ENCODE results near the gene RABAC1.

RABAC1 gene

DNA sequence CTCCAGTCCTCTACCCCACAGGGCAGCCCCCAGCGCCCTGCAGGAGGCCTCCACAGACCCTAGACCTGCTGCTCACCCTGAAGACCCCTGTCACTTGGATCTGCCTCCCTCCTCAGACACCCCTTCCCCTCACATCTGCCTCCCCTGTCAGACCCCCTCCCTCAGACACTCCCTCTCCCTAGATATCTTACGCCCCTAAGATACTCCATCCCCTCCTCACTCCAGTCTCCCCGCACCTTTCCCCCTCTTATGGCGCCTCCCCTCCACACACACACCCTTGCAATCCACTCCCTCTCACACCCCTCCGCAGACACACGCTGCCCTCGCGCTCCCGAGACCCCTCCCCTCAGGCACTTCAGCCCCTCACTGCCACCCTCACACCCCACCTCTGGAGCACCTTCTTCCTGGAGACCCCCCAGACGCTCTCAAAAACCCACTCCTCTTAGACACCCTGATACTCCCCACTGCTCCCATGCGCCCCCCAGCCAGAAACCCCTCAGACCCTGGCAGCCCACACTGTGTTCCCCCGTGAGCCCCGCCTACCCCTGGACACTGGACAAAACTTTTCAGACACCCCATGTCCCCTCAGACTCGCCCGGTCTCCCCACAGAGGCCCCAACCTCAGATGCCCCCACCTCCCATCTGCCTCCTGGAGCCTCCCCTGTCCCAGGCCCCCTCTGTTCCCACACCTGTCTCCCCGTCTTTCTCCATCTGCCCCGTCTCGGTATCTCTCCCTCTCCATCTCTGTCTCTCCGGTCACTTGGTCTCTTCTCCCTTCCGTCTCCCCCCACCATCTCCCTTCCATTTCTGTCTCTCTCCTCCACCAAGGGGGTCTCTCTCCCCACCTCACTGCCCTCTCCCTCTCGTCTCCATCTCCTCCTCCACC is 45.3 kb downstream of the RABAC1 start:
- TF ChIP-seq CSDC2 (CRISPR knock-in tag; IDR thresholded peaks at IDR 0.05) (no peak), TOX (CRISPR knock-in tag; IDR thresholded peaks at IDR 0.05; ENCODE audit: borderline replicate concordance) (no peak), BACH2 (CRISPR knock-in tag; IDR thresholded peaks at IDR 0.05; ENCODE audit: borderline replicate concordance) (no peak), ZNF565 (CRISPR knock-in tag; conservative IDR thresholded peaks at IDR 0.05; ENCODE audit: low read depth) (no peak), ARNTL (CRISPR knock-in tag; IDR thresholded peaks at IDR 0.05; ENCODE audit: borderline replicate concordance, low read depth) (no peak), CREB5 (CRISPR knock-in tag; IDR thresholded peaks at IDR 0.05; ENCODE audit: low read depth) (no peak)
- ATAC-seq = peak; percentile 6; the same call in 2 of the 3 replicates

DNA sequence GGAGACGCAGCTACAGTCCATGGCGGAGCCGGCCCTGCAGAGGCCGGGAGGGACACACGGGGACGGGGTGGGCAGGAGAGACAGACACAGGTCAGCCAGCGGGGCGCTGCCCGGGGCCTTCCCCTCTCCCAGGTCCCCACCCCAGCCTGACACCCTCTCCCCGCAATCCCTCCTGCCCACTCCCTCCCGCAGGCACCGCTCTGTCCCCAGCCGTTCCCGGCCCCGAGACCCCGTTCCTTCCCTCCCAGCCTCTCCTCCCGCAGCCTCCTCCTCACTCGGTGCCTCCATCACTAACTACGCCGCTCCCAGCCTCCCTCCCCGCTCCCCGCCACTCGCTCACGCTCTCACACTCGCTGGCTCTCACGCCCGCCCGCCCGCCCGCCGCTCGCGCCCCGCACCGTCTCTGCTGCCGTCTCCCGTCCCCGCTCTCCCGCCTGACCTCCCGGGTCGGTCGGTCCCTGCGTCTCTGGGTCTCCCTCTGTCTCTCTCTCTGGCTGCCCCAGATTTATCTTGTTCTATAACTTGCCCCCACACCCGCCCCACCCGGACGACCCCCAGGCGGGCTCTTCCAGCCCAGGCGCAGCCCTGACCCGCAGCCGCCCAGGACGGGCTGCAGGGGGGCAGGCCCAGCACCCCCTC is 46.1 kb downstream of the RABAC1 start:
- peak; percentile 62 for ATAC-seq
- TF ChIP-seq ZNF8 (CRISPR knock-in tag; IDR thresholded peaks at IDR 0.05) = no peak
- TF ChIP-seq ZNF565 (CRISPR knock-in tag; conservative IDR thresholded peaks at IDR 0.05; ENCODE audit: low read depth) = no peak
- TF ChIP-seq, protein P1, sequence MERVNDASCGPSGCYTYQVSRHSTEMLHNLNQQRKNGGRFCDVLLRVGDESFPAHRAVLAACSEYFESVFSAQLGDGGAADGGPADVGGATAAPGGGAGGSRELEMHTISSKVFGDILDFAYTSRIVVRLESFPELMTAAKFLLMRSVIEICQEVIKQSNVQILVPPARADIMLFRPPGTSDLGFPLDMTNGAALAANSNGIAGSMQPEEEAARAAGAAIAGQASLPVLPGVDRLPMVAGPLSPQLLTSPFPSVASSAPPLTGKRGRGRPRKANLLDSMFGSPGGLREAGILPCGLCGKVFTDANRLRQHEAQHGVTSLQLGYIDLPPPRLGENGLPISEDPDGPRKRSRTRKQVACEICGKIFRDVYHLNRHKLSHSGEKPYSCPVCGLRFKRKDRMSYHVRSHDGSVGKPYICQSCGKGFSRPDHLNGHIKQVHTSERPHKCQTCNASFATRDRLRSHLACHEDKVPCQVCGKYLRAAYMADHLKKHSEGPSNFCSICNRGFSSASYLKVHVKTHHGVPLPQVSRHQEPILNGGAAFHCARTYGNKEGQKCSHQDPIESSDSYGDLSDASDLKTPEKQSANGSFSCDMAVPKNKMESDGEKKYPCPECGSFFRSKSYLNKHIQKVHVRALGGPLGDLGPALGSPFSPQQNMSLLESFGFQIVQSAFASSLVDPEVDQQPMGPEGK (CRISPR knock-in tag; IDR thresholded peaks at IDR 0.05; ENCODE audit: borderline replicate concordance) = no peak
- no peak for TF ChIP-seq ZFP3 (CRISPR knock-in tag; IDR thresholded peaks at IDR 0.05)
- TF ChIP-seq POU6F1 (CRISPR knock-in tag; IDR thresholded peaks at IDR 0.05; ENCODE audit: borderline replicate concordance, low read depth) = no peak
- TF ChIP-seq, protein P2, sequence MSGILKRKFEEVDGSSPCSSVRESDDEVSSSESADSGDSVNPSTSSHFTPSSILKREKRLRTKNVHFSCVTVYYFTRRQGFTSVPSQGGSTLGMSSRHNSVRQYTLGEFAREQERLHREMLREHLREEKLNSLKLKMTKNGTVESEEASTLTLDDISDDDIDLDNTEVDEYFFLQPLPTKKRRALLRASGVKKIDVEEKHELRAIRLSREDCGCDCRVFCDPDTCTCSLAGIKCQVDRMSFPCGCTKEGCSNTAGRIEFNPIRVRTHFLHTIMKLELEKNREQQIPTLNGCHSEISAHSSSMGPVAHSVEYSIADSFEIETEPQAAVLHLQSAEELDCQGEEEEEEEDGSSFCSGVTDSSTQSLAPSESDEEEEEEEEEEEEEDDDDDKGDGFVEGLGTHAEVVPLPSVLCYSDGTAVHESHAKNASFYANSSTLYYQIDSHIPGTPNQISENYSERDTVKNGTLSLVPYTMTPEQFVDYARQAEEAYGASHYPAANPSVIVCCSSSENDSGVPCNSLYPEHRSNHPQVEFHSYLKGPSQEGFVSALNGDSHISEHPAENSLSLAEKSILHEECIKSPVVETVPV (CRISPR knock-in tag; IDR thresholded peaks at IDR 0.05) = no peak
- no peak for TF ChIP-seq BACH2 (CRISPR knock-in tag; IDR thresholded peaks at IDR 0.05; ENCODE audit: borderline replicate concordance)
- no peak for TF ChIP-seq ARNTL (CRISPR knock-in tag; IDR thresholded peaks at IDR 0.05; ENCODE audit: borderline replicate concordance, low read depth)

- no peak for TF ChIP-seq ZNF565 (CRISPR knock-in tag; conservative IDR thresholded peaks at IDR 0.05; ENCODE audit: low read depth)
- TF ChIP-seq, protein P3, sequence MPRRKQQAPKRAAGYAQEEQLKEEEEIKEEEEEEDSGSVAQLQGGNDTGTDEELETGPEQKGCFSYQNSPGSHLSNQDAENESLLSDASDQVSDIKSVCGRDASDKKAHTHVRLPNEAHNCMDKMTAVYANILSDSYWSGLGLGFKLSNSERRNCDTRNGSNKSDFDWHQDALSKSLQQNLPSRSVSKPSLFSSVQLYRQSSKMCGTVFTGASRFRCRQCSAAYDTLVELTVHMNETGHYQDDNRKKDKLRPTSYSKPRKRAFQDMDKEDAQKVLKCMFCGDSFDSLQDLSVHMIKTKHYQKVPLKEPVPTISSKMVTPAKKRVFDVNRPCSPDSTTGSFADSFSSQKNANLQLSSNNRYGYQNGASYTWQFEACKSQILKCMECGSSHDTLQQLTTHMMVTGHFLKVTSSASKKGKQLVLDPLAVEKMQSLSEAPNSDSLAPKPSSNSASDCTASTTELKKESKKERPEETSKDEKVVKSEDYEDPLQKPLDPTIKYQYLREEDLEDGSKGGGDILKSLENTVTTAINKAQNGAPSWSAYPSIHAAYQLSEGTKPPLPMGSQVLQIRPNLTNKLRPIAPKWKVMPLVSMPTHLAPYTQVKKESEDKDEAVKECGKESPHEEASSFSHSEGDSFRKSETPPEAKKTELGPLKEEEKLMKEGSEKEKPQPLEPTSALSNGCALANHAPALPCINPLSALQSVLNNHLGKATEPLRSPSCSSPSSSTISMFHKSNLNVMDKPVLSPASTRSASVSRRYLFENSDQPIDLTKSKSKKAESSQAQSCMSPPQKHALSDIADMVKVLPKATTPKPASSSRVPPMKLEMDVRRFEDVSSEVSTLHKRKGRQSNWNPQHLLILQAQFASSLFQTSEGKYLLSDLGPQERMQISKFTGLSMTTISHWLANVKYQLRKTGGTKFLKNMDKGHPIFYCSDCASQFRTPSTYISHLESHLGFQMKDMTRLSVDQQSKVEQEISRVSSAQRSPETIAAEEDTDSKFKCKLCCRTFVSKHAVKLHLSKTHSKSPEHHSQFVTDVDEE (CRISPR knock-in tag; IDR thresholded peaks at IDR 0.05) = no peak
- TF ChIP-seq, protein P2 (CRISPR knock-in tag; IDR thresholded peaks at IDR 0.05) = no peak
- no peak for TF ChIP-seq ISL1 (CRISPR knock-in tag; IDR thresholded peaks at IDR 0.05)
- no peak for TF ChIP-seq ESRRG (CRISPR knock-in tag; IDR thresholded peaks at IDR 0.05)
- ATAC-seq = peak; percentile 14
Observed at GRCh38 chr19:41911889-41912731, 47.0 kb downstream of the RABAC1 start.

Measured in SK-N-SH treated with all-trans-retinoic acid at 6 μM for 48 hours (cell line).